ELF-1 (cell line): ENCODE measurements around the gene OR4A47.
"Not testable (repeated sequence)": the region's sequence is repeated elsewhere in the genome, so short reads cannot be mapped to it uniquely, and the experiment has no call there.

Source experiments
- DNase-seq: peaks from one replicate; pipeline ENCODE4 v3.0.0-alpha.2; 2016; ENCODE audit warnings: low read depth, low spot score

OR4A47 gene, protein sequence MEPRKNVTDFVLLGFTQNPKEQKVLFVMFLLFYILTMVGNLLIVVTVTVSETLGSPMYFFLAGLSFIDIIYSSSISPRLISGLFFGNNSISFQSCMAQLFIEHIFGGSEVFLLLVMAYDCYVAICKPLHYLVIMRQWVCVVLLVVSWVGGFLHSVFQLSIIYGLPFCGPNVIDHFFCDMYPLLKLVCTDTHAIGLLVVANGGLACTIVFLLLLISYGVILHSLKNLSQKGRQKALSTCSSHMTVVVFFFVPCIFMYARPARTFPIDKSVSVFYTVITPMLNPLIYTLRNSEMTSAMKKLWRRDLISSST

DNA sequence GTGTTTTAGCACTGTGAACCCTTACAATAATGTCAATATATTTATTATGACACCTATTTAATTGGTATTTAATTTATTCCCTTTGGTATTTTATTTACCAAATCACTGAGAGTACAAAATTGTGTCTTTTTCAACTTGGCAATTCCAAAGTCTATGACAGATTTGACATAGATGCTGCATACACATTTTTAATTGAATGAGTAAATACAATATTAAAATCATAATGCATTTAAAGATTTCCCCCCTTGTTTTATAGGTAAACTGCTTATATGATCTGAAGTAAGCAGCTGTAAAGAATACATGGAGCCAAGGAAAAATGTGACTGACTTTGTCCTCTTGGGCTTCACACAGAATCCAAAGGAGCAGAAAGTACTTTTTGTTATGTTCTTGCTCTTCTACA lies at the start of gene OR4A47:
OR4A47 (plus strand) TSS at position 301 of the 400 bp plus-strand sequence; CDS start at position 301, 0 bp downstream.
- DNase-seq = not testable (repeated sequence)

DNA sequence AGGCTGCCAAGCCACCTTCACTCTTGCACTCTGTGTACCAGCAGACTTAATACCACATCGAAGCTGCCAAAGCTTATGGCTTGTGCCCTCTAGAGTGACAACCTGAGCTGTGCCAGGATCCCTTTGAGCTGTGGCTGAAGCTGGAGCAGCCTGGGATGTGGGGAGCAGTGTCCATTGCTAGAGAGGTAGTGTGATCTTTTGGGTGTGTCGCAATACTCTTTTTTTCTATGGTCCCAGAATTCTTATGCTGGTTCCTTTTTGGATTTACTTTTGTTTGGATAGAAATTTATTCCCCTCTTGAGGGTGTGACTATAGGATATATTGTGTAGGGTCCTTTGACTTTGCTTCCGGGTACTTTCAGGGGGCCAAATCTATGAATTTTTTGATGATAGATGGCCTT lies 32.7 kb upstream of the OR4A47 start:
- not testable (repeated sequence) for DNase-seq

DNA sequence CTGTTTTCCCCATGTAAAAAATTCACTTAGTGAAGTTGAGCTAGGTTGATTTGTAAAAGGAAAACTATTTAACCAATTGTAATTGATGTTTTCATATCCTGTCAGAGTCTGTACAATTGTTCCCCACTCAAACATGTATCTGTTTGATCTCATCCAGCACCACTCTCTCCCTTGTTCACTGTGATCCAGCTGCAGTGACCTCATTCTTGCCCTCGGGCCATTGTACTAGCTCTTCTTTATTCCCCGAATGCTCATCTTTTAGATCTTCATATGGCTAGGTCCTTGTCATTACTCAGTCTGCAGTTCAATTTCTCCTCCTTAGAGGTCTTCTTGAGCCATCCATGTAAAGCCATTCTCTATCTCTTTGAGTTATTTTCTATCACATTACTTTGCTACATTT lies 14.6 kb upstream of the OR4A47 start:
- DNase-seq = not testable (repeated sequence)

DNA sequence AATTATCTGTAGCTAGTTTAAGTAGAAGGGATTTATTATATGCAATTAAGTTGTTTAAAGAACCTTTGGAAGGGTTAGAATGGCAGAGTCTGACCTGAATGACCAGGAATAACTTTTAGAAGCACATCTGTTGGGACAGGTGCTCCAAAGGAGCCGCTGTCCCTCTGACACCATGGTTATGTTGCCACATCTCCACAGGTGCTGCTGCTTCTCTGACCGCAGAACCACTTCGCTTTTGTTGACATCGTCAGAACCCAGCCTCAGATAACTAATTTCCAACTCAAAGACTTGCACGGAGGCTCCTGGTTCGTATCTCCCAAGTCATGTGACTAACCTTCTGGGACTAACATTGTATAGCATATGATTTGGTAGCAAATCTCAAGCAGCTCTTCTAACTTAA lies 13.9 kb upstream of the OR4A47 start:
- DNase-seq = not testable (repeated sequence)

DNA sequence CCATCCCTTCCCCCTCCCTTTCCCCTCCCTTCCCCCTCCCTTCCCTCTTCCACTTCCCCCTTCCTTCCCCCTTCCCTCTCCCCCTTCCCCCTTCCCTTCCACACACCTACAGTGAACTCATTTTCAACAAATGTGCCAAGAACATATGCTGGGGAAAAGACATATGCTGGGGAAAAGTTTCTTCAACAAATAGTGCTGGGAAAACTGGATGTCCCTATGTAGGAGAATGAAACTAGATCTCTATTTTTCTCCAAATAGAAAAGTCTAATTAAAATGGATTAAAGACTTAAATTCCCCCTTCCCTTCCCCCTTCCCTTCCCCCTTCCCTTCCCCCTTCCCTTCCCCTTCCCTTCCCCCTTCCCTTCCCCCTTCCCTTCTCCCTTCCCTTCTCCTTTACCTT lies 17.6 kb downstream of the OR4A47 start:
- not testable (repeated sequence) for DNase-seq

DNA sequence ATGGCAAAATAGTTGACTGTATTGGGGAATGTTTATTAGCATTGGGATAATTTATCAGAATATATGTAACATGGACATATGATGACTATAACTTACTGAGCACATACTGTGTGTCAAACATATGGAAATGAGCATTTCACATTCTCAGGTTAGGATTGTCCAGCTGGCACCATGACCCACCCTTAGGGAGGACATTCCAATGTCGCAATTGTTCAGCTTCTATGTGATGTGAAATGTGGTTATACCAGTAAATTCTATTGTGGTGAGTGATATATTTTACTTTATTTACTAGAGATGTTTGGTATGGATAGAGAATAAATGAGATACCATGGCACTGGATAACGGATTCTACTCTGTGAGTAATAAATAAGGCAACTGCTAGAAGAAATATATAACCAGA lies 50.4 kb downstream of the OR4A47 start:
- no peak for DNase-seq
